Measurements from ENCODE around the gene ICOS.

GRCh38 chr2:203996692-203997091, 60.1 kb downstream of the ICOS start:
- TF ChIP-seq, protein P1, sequence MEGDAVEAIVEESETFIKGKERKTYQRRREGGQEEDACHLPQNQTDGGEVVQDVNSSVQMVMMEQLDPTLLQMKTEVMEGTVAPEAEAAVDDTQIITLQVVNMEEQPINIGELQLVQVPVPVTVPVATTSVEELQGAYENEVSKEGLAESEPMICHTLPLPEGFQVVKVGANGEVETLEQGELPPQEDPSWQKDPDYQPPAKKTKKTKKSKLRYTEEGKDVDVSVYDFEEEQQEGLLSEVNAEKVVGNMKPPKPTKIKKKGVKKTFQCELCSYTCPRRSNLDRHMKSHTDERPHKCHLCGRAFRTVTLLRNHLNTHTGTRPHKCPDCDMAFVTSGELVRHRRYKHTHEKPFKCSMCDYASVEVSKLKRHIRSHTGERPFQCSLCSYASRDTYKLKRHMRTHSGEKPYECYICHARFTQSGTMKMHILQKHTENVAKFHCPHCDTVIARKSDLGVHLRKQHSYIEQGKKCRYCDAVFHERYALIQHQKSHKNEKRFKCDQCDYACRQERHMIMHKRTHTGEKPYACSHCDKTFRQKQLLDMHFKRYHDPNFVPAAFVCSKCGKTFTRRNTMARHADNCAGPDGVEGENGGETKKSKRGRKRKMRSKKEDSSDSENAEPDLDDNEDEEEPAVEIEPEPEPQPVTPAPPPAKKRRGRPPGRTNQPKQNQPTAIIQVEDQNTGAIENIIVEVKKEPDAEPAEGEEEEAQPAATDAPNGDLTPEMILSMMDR (IDR thresholded peaks at IDR 0.05; ENCODE audit: low read length) = no peak
- no peak for TF ChIP-seq EZH2 (IDR thresholded peaks at IDR 0.05; ENCODE audit: borderline replicate concordance, low read length)

Measured in OCI-LY1 (cell line).